ENCODE results near the gene HLCS.

Gene HLCS

GRCh38 chr21:36888466-36888865 lies 78.0 kb downstream of the HLCS start:
- Histone ChIP-seq H3K27me3 (ENCODE audit: control insufficient read depth in 5 of 5, insufficient read depth in 4 of 5, low read length in 5 of 5) (no peaks in the 10 kb centered on the region), H3K4me3 (ENCODE audit: low read depth in 1 of 5, low read length in 5 of 5) (no peak overlapping the region), H3K36me3 (ENCODE audit: control insufficient read depth in 5 of 5, insufficient read depth in 5 of 5, low read length in 5 of 5) (peaks cover 0 to 19% (median 5%) of the 10 kb centered on the region in 5 donors), H3K9ac (ENCODE audit: low read length in 5 of 5) (no peak overlapping the region), H3K9me3 (ENCODE audit: control insufficient read depth in 5 of 5, low read length in 5 of 5) (peaks cover 0 to 4% (median 0%) of the 10 kb centered on the region in 5 donors), H3K27ac (ENCODE audit: low read depth, low read length) (no peak overlapping the region), H3K4me1 (ENCODE audit: control insufficient read depth in 5 of 5, insufficient read depth in 5 of 5, low read length in 5 of 5) (peaks cover 0 to 5% (median 2%) of the 10 kb centered on the region in 5 donors)

DNA sequence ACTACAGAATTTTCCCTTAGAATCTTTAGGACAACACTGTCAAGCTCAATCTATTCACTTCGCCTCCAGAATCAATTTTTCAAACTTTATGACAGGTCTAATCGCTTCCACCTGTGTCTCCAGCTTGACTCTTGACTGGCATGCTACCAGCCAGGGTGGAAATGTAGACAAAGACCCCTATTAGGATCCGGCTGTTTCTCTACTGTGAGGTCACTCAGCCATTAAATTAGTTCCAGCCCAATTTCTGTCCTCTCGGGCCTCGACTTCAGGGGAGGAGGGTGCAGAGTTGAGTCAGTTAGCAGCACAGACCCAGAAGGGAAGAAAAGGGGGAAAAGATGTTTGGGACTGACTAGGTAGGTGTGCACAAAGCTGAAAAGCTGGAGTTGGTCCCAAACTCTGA lies 78.5 kb downstream of the HLCS start:
- Histone ChIP-seq H3K9ac (ENCODE audit: low read length in 5 of 5) (no peak overlapping the region), H3K36me3 (ENCODE audit: control insufficient read depth in 5 of 5, insufficient read depth in 5 of 5, low read length in 5 of 5) (peaks cover 0 to 19% (median 5%) of the 10 kb centered on the region in 5 donors), H3K4me3 (ENCODE audit: low read depth in 1 of 5, low read length in 5 of 5) (no peak overlapping the region), H3K9me3 (ENCODE audit: control insufficient read depth in 5 of 5, low read length in 5 of 5) (peaks cover 0 to 4% (median 0%) of the 10 kb centered on the region in 5 donors), H3K27me3 (ENCODE audit: control insufficient read depth in 5 of 5, insufficient read depth in 4 of 5, low read length in 5 of 5) (no peaks in the 10 kb centered on the region), H3K27ac (ENCODE audit: low read depth, low read length) (no peak overlapping the region), H3K4me1 (ENCODE audit: control insufficient read depth in 5 of 5, insufficient read depth in 5 of 5, low read length in 5 of 5) (peaks cover 0 to 5% (median 2%) of the 10 kb centered on the region in 5 donors)

GRCh38 chr21:36883532-36884486 lies 82.7 kb downstream of the HLCS start:
- H3K9me3 ChIP-seq (ENCODE audit: control insufficient read depth in 5 of 5, low read length in 5 of 5) = peaks cover 0 to 4% (median 0%) of the 10 kb centered on the region in 5 donors
- H3K4me3 ChIP-seq (ENCODE audit: low read depth in 1 of 5, low read length in 5 of 5) = no peak overlapping the region
- H3K27ac ChIP-seq (ENCODE audit: low read depth, low read length) = no peak overlapping the region
- no peaks in the 10 kb centered on the region for H3K36me3 ChIP-seq (ENCODE audit: control insufficient read depth in 5 of 5, insufficient read depth in 5 of 5, low read length in 5 of 5)
- H3K27me3 ChIP-seq (ENCODE audit: control insufficient read depth in 5 of 5, insufficient read depth in 4 of 5, low read length in 5 of 5) = no peaks in the 10 kb centered on the region
- peaks cover 0 to 2% (median 0%) of the 10 kb centered on the region in 5 donors for H3K4me1 ChIP-seq (ENCODE audit: control insufficient read depth in 5 of 5, insufficient read depth in 5 of 5, low read length in 5 of 5)
- H3K9ac ChIP-seq (ENCODE audit: low read length in 5 of 5) = no peak overlapping the region

- H3K36me3 ChIP-seq (ENCODE audit: control insufficient read depth in 5 of 5, insufficient read depth in 5 of 5, low read length in 5 of 5) = no peaks in the 10 kb centered on the region
Measured at GRCh38 chr21:36882776-36883175, 83.7 kb downstream of the HLCS start.

DNA sequence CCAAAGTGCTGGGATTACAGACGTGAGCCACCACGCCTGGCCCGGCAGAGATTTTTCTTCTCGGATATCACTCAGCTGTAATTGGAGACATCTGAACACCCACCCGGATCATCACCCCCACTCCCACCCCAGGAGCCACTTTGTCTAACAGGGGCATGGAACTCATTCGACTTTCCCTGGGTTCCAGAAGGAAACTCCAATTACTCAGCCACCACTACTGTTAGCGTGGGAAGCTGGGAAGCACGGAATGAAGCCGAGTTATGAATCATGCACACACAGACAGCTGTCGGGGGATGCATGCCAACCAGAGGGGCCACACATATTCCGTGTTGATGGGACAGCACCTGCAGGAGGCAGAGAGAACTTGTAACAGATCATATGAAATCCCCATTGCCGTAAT lies 85.2 kb downstream of the HLCS start:
- Histone ChIP-seq H3K27me3 (ENCODE audit: control insufficient read depth in 5 of 5, insufficient read depth in 4 of 5, low read length in 5 of 5) (no peaks in the 10 kb centered on the region), H3K9ac (ENCODE audit: low read length in 5 of 5) (no peak overlapping the region), H3K36me3 (ENCODE audit: control insufficient read depth in 5 of 5, insufficient read depth in 5 of 5, low read length in 5 of 5) (no peaks in the 10 kb centered on the region), H3K9me3 (ENCODE audit: control insufficient read depth in 5 of 5, low read length in 5 of 5) (peaks cover 0 to 9% (median 0%) of the 10 kb centered on the region in 5 donors), H3K4me3 (ENCODE audit: low read depth in 1 of 5, low read length in 5 of 5) (no peak overlapping the region), H3K4me1 (ENCODE audit: control insufficient read depth in 5 of 5, insufficient read depth in 5 of 5, low read length in 5 of 5) (no peaks in the 10 kb centered on the region), H3K27ac (ENCODE audit: low read depth, low read length) (no peak overlapping the region)

More at GRCh38 chr21:36882776-36883175, 83.7 kb downstream of the HLCS start:
- no peak overlapping the region for H3K4me3 ChIP-seq (ENCODE audit: low read depth in 1 of 5, low read length in 5 of 5)
- H3K27ac ChIP-seq (ENCODE audit: low read depth, low read length) = no peak overlapping the region
- H3K9me3 ChIP-seq (ENCODE audit: control insufficient read depth in 5 of 5, low read length in 5 of 5) = peaks cover 0 to 5% (median 0%) of the 10 kb centered on the region in 5 donors
- no peaks in the 10 kb centered on the region for H3K27me3 ChIP-seq (ENCODE audit: control insufficient read depth in 5 of 5, insufficient read depth in 4 of 5, low read length in 5 of 5)
- H3K9ac ChIP-seq (ENCODE audit: low read length in 5 of 5) = no peak overlapping the region
- H3K4me1 ChIP-seq (ENCODE audit: control insufficient read depth in 5 of 5, insufficient read depth in 5 of 5, low read length in 5 of 5) = peaks cover 0 to 2% (median 0%) of the 10 kb centered on the region in 5 donors

DNA sequence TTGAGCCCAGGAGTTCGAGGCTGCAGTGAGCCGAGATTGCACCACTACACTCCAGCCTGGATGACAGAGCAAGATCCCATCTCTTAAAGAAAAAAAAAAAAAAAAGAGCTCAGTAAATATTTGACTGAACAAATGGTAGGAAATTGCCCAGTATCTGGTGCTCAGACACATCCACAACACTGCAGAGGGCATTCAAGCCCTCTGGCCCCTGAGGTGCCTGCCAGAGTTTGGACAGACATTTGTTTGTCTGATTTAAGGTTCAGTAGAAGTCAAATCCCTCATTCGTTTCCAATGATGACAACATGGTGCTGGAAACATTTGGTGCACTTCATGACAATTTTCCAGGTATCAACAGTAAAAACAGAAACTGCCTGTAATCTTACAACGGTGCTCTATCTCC lies 86.6 kb downstream of the HLCS start:
- Histone ChIP-seq H3K27ac (ENCODE audit: low read depth, low read length) (no peak overlapping the region), H3K4me3 (ENCODE audit: low read depth in 1 of 5, low read length in 5 of 5) (no peak overlapping the region), H3K9ac (ENCODE audit: low read length in 5 of 5) (no peak overlapping the region), H3K36me3 (ENCODE audit: control insufficient read depth in 5 of 5, insufficient read depth in 5 of 5, low read length in 5 of 5) (no peaks in the 10 kb centered on the region), H3K4me1 (ENCODE audit: control insufficient read depth in 5 of 5, insufficient read depth in 5 of 5, low read length in 5 of 5) (no peaks in the 10 kb centered on the region), H3K9me3 (ENCODE audit: control insufficient read depth in 5 of 5, low read length in 5 of 5) (peaks cover 0 to 9% (median 0%) of the 10 kb centered on the region in 5 donors), H3K27me3 (ENCODE audit: control insufficient read depth in 5 of 5, insufficient read depth in 4 of 5, low read length in 5 of 5) (no peaks in the 10 kb centered on the region)

DNA sequence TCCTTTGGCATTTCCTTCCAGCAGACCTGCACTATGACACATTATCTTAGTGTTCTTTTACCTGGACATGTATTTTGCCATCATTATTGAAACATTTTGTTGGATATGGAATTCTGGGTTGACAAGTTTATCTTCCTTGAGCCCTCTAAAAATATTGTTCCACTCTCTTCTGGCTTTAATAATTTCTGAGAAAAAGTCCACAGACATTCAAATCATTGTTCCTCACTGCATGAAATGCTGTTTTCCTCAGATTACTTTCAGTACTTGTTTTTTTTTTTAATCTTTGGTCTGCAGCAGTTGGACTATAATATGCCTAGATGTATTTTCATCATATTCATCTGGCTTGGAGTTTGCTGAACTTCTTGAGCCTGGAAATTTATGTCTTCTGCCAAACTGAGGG lies 88.7 kb downstream of the HLCS start:
- Histone ChIP-seq H3K36me3 (ENCODE audit: control insufficient read depth in 5 of 5, insufficient read depth in 5 of 5, low read length in 5 of 5) (no peaks in the 10 kb centered on the region), H3K4me1 (ENCODE audit: control insufficient read depth in 5 of 5, insufficient read depth in 5 of 5, low read length in 5 of 5) (no peaks in the 10 kb centered on the region), H3K9ac (ENCODE audit: low read length in 5 of 5) (no peak overlapping the region), H3K9me3 (ENCODE audit: control insufficient read depth in 5 of 5, low read length in 5 of 5) (peaks cover 0 to 5% (median 0%) of the 10 kb centered on the region in 5 donors), H3K4me3 (ENCODE audit: low read depth in 1 of 5, low read length in 5 of 5) (no peak overlapping the region), H3K27me3 (ENCODE audit: control insufficient read depth in 5 of 5, insufficient read depth in 4 of 5, low read length in 5 of 5) (no peaks in the 10 kb centered on the region), H3K27ac (ENCODE audit: low read depth, low read length) (no peak overlapping the region)

- Histone ChIP-seq H3K4me1 (ENCODE audit: control insufficient read depth in 5 of 5, insufficient read depth in 5 of 5, low read length in 5 of 5) (no peaks in the 10 kb centered on the region), H3K36me3 (ENCODE audit: control insufficient read depth in 5 of 5, insufficient read depth in 5 of 5, low read length in 5 of 5) (no peaks in the 10 kb centered on the region), H3K4me3 (ENCODE audit: low read depth in 1 of 5, low read length in 5 of 5) (no peak overlapping the region), H3K9me3 (ENCODE audit: control insufficient read depth in 5 of 5, low read length in 5 of 5) (peaks cover 0 to 5% (median 0%) of the 10 kb centered on the region in 5 donors), H3K27me3 (ENCODE audit: control insufficient read depth in 5 of 5, insufficient read depth in 4 of 5, low read length in 5 of 5) (no peaks in the 10 kb centered on the region), H3K27ac (ENCODE audit: low read depth, low read length) (no peak overlapping the region), H3K9ac (ENCODE audit: low read length in 5 of 5) (no peak overlapping the region)
Measured at GRCh38 chr21:36874665-36875064, 91.8 kb downstream of the HLCS start.

GRCh38 chr21:36873513-36873912 lies 93.0 kb downstream of the HLCS start:
- Histone ChIP-seq H3K27ac (ENCODE audit: low read depth, low read length) (no peak overlapping the region), H3K9ac (ENCODE audit: low read length in 5 of 5) (no peak overlapping the region), H3K27me3 (ENCODE audit: control insufficient read depth in 5 of 5, insufficient read depth in 4 of 5, low read length in 5 of 5) (no peaks in the 10 kb centered on the region), H3K4me1 (ENCODE audit: control insufficient read depth in 5 of 5, insufficient read depth in 5 of 5, low read length in 5 of 5) (no peaks in the 10 kb centered on the region), H3K4me3 (ENCODE audit: low read depth in 1 of 5, low read length in 5 of 5) (no peak overlapping the region), H3K36me3 (ENCODE audit: control insufficient read depth in 5 of 5, insufficient read depth in 5 of 5, low read length in 5 of 5) (no peaks in the 10 kb centered on the region), H3K9me3 (ENCODE audit: control insufficient read depth in 5 of 5, low read length in 5 of 5) (peaks cover 0 to 5% (median 0%) of the 10 kb centered on the region in 5 donors)

DNA sequence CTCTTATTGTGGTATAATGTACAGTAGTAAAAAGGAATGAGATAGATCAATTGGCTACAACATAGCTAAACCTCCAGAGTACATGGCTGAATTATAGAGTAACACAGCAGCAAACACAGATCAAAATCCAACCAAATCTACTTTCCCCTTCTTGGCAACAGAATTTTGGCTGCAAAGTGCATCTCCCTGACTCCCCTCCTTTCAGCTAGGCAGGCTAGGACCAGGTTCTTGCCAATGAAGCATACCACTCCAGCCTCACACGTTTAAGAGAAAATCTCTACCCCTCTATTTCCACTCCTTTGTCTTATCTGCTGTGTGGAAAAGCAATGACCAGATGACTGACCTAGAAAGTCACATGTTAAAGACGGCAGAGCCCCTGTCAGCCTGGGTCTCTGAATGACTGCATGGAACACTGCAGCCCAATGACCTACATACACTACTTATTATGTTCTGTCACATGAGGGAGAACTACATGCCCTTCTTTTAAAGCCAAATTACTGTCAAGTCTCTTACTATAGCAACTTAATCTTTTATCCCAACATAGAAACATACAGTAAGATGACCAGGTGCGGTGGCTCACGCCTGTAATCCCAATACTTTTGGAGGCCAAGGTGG lies 99.1 kb downstream of the HLCS start:
- Histone ChIP-seq H3K9ac (ENCODE audit: low read length in 5 of 5) (no peak overlapping the region), H3K27ac (ENCODE audit: low read depth, low read length) (no peak overlapping the region), H3K4me1 (ENCODE audit: control insufficient read depth in 5 of 5, insufficient read depth in 5 of 5, low read length in 5 of 5) (peaks cover 0 to 7% (median 4%) of the 10 kb centered on the region in 5 donors), H3K9me3 (ENCODE audit: control insufficient read depth in 5 of 5, low read length in 5 of 5) (no peaks in the 10 kb centered on the region), H3K36me3 (ENCODE audit: control insufficient read depth in 5 of 5, insufficient read depth in 5 of 5, low read length in 5 of 5) (no peaks in the 10 kb centered on the region), H3K4me3 (ENCODE audit: low read depth in 1 of 5, low read length in 5 of 5) (no peak overlapping the region), H3K27me3 (ENCODE audit: control insufficient read depth in 5 of 5, insufficient read depth in 4 of 5, low read length in 5 of 5) (no peaks in the 10 kb centered on the region)
